Stimulated activated CD4-positive, alpha-beta T cell treated with anti-CD3 and anti-CD28 coated beads, Interleukin-12 subunit alpha, Interleukin-12 subunit beta, amount 100 ng/mL, for 4 hours (primary cell): ENCODE measurements around the gene CYTL1.
"Not testable (repeated sequence)": the region's sequence is repeated elsewhere in the genome, so short reads cannot be mapped to it uniquely, and the experiment has no call there.

Experiments used
- DNase-seq: peaks from one replicate; pipeline ENCODE4 v3.0.0-alpha.2; 2020

The CYTL1 gene, protein sequence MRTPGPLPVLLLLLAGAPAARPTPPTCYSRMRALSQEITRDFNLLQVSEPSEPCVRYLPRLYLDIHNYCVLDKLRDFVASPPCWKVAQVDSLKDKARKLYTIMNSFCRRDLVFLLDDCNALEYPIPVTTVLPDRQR

DNA sequence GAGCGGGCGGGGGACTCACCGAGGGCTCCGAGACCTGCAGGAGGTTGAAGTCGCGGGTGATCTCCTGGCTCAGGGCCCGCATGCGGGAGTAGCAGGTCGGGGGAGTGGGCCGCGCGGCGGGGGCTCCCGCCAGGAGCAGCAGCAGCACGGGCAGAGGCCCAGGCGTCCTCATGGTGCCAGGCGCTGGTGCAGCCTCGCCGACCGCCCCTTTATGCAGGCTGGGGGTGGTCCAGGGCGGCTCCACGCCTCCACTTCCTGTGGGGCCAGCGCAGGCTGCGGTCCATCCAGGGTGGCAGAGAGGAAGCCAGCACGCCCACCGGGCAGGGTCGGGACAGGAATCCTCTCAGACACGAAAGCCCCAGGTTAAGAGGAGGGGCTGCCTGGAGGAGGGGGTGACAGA lies at the start of gene CYTL1:
Gene CYTL1, minus strand, starts transcription at position 185 of the 400 bp plus-strand sequence. Its CDS starts 13 bp downstream, at position 172.
- no peak for DNase-seq

DNA sequence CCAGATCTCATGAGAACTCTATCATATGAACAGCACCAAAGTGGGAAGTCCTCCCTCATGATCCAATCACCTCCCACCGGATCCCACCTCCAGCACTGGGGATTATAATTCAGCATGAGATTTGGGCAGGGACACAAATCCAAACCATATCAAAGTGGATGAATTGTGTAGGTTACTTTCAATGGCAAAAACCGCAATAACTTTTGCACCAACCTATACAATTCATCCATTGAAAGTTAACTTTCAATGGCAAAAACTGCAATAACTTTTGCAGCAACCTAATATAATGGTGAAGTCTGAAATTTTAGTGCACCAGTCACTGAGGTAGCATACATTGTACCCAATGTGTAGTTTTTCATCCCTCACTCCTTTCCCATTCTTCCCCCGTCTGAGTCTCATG lies 48.6 kb upstream of the CYTL1 start:
- DNase-seq, result no peak

DNA sequence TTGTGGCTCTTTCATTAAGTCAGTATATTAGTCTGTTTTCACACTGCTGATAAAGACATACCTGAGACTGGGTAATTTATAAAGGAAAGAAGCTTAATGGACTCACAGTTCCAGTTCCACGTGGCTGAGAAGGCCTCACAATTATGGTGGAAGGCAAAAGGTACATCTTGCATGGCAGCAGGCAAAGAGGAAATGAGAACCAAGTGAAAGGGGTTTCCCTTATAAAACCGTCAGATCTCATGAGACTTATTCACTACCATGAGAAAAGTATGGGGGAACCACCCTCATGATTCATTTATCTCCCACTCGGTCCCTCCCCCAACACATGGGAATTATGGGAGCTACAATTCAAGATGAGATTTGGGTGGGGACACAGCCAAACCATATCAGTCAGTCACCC lies 47.7 kb upstream of the CYTL1 start:
- DNase-seq, result not testable (repeated sequence)

DNA sequence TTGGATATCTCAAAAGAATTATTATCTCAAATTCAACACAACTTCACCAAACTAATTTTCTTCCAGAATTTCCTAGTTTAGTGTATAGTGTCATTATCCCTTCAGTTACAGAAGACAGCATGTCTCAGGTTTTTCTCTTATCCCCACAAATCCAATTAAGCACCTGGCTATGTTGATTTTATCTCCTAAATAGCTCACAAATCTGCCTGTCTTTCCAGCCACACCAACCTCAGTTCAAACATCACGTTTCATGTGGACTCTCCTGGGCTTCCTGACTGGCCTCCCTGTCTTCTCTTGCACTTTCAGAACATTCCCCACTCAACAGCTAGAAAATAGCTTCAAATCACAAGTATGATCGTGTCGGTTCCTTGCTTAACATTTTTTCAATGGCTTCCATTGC lies 46.8 kb upstream of the CYTL1 start:
- DNase-seq, result no peak

DNA sequence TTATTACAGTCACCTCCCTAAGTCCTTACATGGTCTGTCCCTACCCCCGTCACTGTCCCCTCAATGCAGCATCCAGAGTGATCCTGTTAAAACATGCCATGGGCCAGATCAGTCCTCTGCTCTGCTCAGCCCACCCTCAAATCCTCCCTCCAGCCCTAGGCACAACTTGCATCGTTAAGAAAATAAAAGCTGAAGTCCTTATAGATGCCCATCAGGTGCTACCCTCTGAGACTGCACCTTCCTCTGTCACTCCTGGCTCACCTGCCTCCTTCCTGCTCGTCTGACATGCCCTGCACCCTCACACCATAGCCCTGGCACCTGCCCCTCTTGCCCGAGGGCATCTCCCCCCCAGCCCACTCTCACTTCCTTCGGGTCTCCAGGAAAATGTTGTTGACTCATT lies 36.2 kb upstream of the CYTL1 start:
- no peak for DNase-seq

DNA sequence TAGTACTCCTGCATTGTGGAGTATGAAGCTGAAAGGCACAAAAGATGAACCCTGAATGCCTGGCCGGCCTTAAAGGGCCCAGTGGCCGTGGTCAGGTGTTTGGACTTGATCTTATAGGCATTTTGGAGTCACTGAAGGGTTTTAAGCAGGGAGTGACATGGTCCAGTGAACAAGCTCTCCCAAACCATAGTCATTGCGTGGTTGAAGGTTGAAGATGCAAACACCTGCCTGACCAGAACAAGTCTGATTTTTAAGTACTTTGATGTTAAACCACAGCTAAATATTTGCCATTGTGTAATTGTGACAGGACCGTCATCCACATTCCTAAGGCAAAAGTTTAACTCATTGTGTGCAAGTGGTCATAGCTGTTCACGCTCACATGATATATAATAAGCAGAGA lies 35.3 kb upstream of the CYTL1 start:
- DNase-seq, result no peak

DNA sequence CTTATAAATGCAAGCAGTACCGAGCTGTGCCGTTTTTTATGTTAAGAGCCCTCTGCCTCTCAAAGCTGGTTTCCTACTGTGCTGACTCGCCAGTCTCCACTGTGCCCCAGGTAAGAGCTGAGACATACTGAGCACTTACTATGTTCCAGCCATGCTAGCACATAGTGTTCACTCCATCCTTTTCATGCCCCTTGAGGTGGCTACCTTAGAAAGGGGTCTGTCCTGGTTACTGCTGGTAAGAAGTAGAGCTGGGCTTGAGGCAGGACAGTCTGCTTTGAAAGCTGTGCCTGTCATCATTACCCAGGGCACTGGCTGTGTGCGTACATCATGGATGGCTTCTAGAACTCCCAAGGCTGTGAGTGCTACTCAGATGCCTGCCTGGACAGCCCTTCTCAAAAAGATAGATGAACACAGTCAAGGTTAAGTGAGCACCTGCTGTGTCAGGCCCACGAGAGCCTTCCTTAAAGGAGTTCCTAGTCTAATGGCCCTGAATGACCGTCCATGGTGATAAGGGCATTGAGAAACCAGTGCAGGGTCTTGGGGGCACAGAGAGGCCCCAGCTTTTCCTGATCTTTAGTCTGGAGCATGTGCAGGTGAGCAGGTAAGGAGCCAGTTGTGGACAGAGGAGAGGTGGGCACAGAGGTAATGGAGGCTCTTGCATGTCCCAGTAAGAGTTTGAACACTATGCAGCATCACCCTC lies 33.6 kb upstream of the CYTL1 start:
- no peak for DNase-seq

DNA sequence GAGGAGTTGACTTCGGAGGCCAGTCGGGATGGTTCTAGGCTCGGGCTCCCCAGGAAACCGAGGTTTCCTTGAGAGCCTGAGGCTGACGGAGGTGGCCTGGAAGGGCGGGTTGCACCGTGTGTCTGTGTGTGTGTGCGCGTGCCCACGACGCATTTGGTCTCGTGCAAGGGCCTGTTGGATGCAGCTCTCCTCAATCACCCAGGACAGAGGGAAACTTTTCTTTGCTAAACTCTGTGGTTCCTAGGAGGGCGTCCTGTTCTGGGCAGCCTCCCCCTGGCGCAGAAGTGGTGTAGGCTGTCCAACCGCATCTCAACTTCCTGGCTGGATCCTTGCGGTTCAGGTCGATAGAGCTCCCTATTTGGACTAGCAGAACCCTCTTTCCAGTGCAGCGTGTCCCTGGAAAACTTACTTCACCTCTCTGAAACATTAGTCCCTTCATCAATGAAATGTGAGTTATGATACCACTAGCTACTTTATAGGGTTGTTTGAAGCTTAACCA lies 33.0 kb upstream of the CYTL1 start:
- no peak for DNase-seq

DNA sequence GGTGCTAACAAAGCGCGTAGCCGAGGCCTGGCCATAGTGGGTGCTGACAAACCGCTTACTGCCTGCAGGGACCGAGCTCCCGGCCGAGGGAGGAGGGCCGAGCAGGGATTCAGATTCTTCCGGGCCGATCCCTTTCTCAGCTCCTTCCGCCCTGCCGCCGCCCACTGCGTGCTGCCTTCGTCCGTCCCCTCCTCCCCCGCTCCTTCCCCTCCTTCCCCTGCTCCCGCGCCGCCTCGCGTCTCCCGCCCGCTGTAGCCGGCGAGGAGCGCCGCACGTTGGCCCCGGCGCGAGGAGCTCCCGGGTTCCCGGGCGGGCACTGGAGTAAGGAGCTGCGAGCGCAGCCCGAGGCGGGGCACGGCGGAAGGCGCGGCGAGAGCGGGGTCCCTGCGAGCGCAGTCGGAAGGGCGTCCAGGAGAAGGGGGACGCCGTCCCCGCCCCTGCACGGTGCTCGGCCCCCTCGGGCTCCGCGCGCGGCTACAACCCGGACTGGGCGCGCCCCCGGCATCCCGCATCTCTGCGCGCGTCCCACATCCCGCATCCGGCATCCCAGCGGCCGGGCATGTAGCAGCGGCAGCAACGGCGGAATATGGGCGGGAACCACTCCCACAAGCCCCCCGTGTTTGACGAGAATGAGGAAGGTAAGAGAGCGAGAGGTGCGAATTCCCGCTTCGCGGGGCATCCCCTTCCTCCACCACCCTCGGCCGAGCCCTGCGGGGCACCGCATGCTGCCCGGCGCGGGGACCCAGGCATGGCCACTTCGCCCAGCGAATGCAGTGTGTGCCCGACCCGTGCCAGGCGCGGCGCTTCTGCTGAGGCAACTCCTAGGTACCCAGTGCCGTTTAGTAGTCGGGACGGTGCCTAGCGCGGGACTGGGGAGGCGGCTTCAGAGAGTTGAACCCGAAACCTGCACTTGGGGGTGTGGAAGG lies 32.3 kb upstream of the CYTL1 start, which contains the start of gene STK32B:
Gene STK32B, plus strand, starts transcription at position 203 of the 926 bp plus-strand sequence.
- peak; percentile 3 for DNase-seq

DNA sequence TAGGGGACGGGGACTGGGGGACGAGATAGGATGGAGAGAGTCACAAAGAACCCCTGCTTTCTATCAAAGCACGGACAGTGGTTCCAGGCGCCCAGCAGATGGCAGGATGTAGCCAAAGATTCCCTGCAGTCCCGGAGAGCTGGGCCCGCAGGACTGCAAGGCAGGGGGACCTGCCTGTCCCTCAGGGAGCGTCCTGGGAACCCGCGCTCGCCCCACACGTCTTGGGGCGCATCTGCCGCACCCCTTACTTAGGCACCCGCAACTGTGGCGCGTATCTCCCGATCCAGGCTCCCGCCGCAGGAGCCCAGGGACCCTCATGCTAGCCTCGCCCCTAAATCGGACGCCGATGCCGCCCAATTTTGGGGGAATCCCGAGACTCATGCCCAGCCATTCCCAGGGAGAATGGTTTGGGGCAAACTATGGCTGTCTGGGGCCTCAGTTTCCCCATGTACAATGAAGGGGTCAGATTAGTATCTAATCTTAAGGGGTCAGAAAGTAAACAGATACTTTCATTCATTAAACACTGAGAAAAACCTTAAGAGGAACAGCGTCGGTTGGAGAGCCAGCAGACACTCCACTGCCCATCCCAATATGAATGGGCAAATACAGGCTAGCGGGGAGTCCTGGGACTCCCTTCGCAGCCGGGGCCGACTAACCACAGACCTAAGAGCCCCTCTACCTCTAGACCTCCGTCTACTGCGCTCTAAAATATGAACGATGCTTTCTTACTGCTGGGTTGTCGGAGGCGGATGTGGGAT lies 31.4 kb upstream of the CYTL1 start:
- peak; percentile 10 for DNase-seq

DNA sequence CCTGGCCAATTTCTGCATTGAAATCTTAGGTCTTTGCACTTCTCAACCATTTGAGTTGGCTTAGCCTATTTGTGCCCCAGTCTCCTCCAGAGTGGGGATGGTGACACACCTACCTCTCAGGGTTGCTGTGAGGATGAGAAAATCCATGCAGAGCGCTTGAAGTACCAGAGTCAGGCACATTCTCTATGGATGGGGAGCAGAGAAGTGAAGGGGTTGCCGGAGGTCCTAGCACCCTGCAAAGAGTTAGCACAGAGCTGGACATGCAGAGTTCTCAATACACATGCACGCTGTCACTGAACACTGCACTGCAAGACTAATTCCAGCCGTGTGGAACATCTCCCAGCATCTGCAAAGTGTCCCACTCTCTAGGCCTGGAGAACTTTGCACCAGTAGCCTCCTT lies 29.5 kb upstream of the CYTL1 start:
- DNase-seq, result no peak

DNA sequence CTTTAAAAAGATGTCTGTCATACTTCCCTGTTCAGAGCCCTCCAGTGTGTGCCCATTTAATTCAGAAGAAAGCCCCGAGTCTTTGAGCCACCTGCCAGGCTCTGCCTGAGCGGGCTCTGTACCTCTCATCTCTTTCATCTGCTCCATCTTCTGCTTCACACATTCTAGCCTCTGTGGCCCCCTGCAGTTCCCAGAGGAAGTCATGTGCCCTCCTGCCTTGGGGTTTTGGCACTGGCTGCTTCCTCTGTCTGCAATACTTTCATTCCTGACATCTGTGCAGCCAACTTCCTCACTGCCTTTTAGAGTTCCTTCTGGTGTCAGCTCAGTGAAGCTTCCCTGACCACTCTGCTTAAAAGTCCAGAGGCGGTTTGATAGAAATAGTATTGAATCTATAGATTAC lies 25.8 kb upstream of the CYTL1 start:
- DNase-seq, result no peak

DNA sequence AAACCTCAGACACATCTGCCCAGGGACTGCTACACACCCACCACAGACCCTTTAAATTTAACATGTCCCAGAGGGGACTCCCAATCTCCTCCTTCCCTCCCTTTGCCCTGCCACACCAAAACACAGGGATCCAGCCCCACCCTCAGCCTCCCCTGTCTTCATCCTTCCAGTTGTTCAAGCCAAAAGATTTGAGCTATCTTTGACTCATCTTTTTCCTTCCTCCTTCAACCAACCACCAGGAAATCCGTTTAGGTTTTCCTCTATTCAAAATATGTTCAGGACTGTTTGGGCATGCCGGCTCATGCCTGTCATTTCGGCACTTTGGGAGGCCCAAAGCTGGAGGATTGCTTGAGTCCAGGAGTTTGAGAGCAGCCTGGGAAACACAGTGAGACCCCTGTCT lies 25.1 kb upstream of the CYTL1 start:
- no peak for DNase-seq

DNA sequence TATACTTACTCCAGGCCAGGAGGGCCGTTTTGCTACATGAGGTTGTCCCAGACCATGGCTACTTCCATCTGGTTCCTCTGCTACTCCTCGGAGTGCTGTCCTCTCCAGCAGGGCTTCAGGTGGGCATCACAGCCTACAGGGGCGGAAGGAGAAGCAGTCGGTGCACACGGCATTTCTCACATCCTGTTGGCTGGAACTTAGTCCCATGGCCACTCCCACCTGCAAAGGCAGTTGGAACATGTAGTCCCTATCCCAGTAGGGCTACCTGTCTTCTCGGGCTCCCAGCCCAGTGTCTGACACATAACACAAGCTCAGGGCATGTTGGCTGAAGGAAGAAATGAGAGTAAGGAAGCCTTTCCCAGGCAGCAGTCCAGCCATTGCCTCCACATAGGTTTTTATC lies 24.3 kb upstream of the CYTL1 start:
- DNase-seq, result no peak

DNA sequence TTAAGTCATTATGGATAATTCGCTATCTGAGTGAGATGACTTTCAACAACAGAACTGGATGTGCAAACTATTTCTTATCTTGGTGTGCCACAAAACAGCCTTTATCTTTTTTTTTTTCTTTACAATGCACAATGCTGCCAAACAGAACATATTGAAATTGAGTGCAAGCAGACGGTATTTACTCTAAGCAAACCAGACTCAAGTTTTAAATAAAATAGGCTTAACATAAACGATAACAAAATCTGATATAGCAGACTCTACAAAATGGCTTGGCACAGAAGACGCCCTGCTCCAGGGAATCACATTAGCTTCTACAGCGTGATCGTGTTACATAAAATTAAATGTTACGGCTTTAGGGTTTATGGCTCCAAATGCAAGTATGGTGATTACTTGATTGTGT lies 22.4 kb upstream of the CYTL1 start:
- no peak for DNase-seq

DNA sequence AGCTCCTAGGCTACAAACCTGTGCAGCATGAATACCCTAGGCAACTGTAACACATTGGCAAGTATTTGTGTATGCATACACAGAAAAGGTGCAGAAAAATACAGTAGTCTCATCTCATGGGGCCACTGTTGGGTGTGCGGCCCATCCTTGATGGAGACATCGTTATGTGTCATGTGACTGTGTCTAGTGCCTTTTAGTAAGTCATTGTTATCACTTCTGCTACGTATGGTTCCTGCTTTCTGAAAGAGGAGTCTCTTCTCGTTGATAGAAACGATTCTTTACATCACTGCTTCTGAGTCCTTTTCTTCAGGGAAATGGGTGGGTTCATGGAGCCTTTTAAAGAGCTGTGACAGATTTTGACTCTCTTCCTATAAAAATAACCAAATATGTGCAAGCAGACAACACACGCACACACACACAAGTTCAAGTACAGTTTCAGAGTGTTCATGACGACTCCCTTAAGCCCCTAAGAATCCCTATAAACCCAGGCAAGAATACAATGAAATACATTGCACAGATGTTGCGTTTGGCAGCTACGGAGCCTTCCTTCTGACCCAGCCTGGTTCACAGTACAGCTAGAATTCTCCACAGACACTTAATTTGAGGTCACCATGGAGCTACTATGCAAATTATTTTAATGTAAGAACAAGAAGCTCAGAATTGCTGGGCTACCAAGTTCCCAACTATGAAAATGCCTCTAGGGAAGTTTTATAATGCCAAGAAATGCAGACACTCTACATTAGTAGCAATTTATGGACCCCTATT lies 21.8 kb upstream of the CYTL1 start:
- no peak for DNase-seq

DNA sequence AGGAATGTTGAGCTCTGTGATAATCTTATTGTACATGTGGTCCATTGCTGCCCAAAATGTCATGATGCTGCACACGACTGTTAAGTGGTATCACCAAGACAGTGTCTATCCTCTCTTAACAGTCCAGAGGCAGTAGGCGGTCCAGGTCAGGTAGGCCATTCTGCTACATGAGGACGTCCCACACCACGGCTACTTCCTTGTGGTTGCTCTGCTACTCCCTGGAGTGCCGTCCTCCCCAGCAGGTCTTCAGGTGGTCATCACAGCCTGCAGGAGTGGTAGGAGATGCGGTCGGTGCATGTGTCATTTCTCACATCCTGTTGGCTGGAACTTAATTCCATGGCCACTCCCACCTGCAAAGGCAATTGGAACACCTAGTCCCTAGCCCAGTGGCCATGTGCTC lies 20.5 kb upstream of the CYTL1 start:
- no peak for DNase-seq

DNA sequence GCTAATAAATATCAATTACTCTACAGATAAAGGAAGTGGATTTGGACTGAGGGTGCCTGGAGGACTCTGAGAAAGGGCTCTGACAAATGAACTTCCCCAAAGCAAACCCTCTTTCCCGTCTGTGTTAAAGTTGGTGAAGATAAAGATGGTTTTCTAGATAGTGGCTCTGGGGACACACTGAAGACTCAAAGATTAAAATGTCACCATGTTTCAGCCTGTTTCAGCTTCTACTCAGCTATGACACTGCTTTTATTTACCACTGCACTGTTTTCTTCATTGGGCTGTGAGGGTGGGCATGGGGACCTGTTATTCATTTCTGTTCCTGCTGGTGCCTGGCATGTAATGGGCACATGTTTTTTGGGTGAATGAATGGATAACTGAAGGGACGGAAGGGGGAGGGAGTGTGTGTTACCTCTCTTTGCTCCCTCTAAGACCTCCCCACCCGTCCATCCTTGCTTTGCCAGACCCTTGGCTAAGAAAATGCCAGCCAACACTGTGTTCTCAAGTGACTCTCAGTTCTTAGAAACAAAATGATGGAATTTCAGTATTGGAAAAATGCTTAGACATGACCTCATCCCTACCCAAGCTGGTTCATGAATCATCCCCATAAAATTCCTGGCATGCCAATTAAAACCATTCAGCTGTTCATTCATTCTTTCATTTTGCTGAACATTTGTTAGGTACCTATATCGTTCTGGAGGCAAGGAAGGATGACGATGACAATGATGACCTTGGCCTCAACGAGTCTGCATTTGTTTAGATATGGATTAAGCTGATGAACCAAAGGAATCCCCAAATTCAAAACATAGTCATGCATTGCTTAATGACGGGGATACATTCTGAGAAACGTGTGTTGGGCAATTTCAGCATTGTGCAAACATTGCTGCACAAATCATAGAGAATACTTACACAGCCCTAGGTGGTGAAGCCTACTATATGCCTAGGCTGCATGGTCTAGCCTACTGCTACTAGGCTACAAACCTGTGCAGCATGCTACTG lies 18.6 kb upstream of the CYTL1 start:
- no peak for DNase-seq

DNA sequence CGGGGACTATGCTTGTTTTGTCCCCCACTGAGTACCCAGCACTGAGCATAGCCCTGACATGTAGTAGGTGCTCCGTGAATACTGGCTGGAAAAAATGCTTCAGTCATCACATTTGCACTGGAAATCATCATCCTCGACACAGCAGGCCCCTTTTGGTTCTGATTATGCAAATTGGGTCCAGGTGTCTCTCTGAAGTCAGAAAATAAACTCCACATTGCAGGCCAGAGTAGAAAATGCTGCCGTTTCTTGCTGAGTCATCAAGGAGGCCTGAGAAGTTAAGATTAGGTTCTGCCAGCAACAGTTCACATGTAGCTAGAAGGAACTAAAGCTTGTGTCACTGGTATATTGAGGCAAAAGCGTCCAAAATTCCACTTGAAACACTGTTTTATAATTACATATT lies 17.0 kb upstream of the CYTL1 start:
- DNase-seq, result no peak

DNA sequence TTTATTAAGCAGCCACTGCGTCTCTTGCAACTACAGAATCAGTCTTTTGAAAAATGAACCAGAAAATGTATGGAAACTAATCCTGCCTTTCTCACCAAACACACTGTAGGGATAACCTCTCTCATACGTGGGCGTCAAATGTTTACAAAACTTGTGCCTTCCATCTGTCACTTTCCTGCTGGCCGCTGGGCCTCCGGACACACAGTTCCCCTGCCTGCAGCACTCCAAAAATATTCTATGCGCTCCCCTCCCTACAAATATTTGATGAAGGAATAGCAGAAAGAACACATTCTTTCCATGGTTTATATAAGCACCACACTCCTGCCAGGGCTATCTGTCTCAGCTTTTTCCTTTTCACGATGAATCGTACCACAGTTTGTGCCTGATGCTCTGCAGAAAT lies 14.9 kb upstream of the CYTL1 start:
- DNase-seq, result no peak
